Measurements from ENCODE around the gene KCNH4. TPM values are rescaled to one million over a fixed set of nuclear protein-coding genes. Genes with fewer than 3 reads are reported as not detected.
"Not testable (repeated sequence)": the region's sequence is repeated elsewhere in the genome, so short reads cannot be mapped to it uniquely, and the experiment has no call there.

Gene KCNH4
- total and polyA plus RNA-seq, 2 experiments from 2014 or later: not detected

DNA sequence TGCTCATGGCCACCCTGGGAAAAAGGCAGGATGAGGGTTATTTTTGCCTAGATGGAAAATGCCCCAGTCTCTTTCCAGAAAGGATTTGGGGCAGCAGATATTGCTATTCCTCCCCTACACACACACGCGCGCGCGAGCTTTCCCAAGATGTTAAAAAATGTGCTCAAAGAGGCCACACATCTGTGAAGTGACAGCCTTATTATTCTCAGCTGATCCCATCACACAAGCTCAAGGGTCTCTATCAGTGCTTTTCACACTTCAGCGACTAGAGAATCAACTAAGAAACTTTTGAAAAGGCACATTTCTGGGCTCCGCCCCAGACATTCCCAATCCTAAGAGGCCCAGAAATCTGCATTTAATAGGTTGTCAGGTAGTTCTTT, 20.4 kb downstream of the KCNH4 start:
- Histone ChIP-seq H3K27ac (no peak overlapping the region), H3K27me3 (no peaks in the 10 kb centered on the region), H3K36me3 (no peaks in the 10 kb centered on the region), H3K9me3 (ENCODE audit: low read depth) (no peaks in the 10 kb centered on the region), H3K4me3 (no peak overlapping the region), H3K4me1 (ENCODE audit: low read depth) (peaks cover 4% of the 10 kb centered on the region)
- TF ChIP-seq, protein P1, sequence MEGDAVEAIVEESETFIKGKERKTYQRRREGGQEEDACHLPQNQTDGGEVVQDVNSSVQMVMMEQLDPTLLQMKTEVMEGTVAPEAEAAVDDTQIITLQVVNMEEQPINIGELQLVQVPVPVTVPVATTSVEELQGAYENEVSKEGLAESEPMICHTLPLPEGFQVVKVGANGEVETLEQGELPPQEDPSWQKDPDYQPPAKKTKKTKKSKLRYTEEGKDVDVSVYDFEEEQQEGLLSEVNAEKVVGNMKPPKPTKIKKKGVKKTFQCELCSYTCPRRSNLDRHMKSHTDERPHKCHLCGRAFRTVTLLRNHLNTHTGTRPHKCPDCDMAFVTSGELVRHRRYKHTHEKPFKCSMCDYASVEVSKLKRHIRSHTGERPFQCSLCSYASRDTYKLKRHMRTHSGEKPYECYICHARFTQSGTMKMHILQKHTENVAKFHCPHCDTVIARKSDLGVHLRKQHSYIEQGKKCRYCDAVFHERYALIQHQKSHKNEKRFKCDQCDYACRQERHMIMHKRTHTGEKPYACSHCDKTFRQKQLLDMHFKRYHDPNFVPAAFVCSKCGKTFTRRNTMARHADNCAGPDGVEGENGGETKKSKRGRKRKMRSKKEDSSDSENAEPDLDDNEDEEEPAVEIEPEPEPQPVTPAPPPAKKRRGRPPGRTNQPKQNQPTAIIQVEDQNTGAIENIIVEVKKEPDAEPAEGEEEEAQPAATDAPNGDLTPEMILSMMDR (IDR thresholded peaks at IDR 0.05; ENCODE audit: low read depth, low read length): no peak
- DNase-seq (ENCODE audit: low read depth in 1 of 2, low spot score in 1 of 2): no peak

DNA sequence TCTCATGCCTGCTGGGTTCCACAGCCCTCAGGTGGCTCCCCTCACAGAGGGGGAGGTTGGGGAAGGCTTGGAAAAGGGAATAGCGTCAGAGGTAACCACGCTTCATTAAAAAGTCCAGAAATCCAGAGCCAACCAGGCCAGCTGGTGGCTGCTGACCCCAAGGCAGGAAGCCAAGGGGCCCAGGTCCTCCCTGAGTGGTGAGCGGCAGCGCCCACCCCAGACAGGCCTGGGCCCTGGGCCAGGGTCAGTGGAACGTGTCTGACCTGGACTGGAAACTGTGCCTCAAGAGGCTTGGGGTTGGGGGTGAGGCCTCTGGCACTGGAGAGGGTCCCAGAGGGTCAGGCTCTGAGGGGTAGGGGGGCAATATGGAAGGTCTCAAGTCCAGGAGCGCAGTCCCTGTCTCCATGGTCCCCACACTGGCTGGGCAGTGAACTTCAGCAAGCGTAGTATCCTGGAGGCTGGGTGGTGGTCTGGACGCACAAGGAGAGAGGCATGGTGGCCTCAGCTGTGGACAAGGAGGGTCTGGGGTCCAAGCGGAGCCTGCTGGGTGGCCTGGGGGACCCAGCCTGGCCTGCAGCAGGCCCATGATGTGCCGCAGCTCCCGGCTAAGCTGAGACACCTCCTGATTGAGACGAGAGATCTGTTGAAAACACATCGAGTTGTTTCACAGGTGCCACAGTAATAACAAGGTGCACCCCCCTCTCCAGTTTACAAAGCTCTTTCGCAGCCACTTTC, 21.0 kb downstream of the KCNH4 start:
- Histone ChIP-seq H3K36me3 (no peaks in the 10 kb centered on the region), H3K9me3 (ENCODE audit: low read depth) (no peaks in the 10 kb centered on the region), H3K4me3 (no peak overlapping the region), H3K4me1 (ENCODE audit: low read depth) (peaks cover 4% of the 10 kb centered on the region), H3K27me3 (no peaks in the 10 kb centered on the region), H3K27ac (no peak overlapping the region)
- TF ChIP-seq, protein P1 (IDR thresholded peaks at IDR 0.05; ENCODE audit: low read depth, low read length): no peak
- no peak for DNase-seq (ENCODE audit: low read depth in 1 of 2, low spot score in 1 of 2)

DNA sequence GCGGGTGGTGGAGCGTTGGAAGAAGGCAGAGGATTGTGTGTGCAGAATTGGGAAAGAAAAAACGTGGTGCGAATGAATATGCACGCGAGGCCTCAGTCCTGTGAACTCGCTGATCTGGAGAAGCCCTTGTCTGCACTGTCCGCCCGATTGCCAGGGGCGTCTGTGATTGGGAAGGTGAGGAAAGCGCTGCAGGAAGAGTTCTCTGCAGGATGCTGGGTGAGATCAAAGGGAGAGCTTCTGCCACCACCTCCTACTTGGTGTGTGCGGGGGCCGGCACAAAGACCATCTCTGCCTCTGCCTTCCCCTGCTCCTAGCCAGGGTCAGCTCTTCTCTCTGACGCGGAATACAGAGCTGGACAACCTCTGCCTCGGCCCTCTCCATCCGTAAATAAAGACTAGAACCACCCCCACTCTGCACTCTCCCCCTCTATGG, 25.3 kb downstream of the KCNH4 start:
- H3K36me3 ChIP-seq: no peaks in the 10 kb centered on the region
- TF ChIP-seq, protein P1 (IDR thresholded peaks at IDR 0.05; ENCODE audit: low read depth, low read length): no peak
- DNase-seq (ENCODE audit: low read depth in 1 of 2, low spot score in 1 of 2): no peak
- H3K4me3 ChIP-seq: peak overlapping the region; percentile 28
- no peaks in the 10 kb centered on the region for H3K9me3 ChIP-seq (ENCODE audit: low read depth)
- no peaks in the 10 kb centered on the region for H3K27me3 ChIP-seq
- no peak overlapping the region for H3K27ac ChIP-seq
- H3K4me1 ChIP-seq (ENCODE audit: low read depth): peaks cover 9% of the 10 kb centered on the region

DNA sequence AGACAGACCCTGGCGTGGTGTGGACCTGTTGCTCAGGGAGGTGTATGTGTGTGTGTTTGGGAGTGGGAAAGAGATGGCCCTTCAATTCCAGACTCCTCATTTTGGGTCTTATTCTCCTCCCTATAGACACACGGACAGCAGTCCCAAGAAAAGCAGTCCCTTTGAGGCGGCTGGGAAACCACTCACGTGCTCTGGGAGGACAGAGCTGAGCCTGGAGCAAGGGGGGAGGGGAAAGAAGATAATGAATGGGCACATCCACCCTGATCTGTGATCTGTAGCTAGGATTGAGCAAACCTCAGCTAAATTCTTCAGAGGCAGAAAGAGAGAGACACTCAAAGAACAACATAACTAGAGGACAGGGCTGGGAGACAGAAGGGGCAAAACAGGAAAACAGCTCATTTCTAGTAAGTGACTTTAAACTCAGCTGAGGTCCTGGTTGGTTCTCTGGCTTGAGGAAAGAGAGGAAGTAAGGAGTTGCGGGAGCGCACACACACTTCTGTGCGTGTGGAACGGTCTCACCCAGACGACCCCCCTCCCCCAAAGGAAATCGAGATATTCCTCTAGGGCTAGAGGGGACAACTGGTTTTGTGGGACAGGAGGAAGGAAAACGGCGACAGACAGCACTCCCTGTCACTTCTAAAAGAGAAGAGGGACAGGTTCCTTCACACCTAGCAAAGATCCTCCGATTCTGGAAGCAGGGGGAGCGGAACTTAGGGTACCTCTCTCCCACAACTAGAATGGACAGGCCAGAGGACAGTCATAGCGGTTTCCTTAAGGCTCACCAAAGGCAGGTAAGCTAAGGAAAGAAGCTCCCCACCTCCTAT, 26.8 kb downstream of the KCNH4 start:
- TF ChIP-seq, protein P1 (IDR thresholded peaks at IDR 0.05; ENCODE audit: low read depth, low read length): no peak
- Histone ChIP-seq H3K4me3 (peak overlapping the region; percentile 92), H3K27ac (peak overlapping the region; percentile 66), H3K36me3 (no peaks in the 10 kb centered on the region), H3K27me3 (no peaks in the 10 kb centered on the region), H3K4me1 (ENCODE audit: low read depth) (peaks cover 9% of the 10 kb centered on the region), H3K9me3 (ENCODE audit: low read depth) (no peaks in the 10 kb centered on the region)
- peak in 1 of 2 donors; percentile 41 for DNase-seq (ENCODE audit: low read depth in 1 of 2, low spot score in 1 of 2)

DNA sequence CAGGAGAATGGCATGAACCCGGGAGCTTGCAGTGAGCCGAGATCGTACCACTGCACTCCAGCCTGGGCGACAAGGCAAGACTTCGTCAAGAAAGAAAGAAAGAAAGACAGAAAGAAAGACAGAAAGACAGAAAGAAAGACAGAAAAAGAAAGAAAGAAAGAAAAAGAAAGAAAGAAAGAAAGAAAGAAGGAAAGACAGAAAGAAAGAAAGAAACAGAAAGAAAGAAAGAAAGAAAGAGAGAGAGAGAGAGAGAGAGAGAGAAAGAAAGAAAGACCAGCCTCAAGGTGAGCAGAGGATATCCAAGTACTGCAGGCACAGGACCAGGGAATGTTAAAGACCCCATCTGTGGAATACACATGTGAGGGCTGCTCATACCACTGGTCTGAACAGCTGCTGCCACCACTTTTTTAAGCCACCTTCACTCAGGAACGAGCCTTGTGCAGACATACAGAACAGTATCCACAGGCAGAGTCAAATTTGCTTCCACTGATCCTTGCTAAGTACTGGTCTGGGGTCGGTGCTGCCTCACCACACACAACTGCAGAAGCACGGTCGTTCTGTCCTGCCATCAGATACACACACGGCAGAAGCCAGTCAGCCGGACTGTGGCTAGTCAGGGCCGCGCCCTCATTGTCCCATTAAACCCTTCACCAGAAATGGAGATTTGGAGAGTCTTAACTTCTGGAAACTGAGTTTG, 33.9 kb downstream of the KCNH4 start:
- H3K9me3 ChIP-seq (ENCODE audit: low read depth): no peaks in the 10 kb centered on the region
- peaks cover 13% of the 10 kb centered on the region for H3K4me1 ChIP-seq (ENCODE audit: low read depth)
- no peak overlapping the region for H3K27ac ChIP-seq
- H3K4me3 ChIP-seq: no peak overlapping the region
- DNase-seq (ENCODE audit: low read depth in 1 of 2, low spot score in 1 of 2): no peak
- no peaks in the 10 kb centered on the region for H3K27me3 ChIP-seq
- H3K36me3 ChIP-seq: no peaks in the 10 kb centered on the region
- TF ChIP-seq, protein P1 (IDR thresholded peaks at IDR 0.05; ENCODE audit: low read depth, low read length): no peak

DNA sequence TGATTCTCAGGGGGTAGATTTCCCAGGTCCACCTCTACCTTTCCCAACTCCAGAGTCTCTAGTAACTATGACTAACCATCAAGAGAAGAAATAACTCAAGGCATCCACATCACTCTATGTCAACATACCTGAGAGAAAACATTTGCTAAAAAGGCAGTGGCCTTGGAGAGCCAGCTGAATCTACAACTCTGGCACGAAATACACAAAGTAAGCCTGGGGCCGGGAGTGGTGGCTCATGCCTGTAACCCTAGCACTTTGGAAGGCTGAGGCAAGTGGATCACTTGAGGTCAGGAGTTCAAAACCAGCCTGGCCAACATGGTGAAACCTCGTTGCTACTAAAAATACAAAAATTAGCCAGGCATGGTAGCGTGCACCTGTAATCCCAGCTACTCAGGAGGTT, 37.8 kb downstream of the KCNH4 start:
- Histone ChIP-seq H3K27ac (peak overlapping the region; percentile 85), H3K4me1 (ENCODE audit: low read depth) (peaks cover 24% of the 10 kb centered on the region)
- H3K27me3 ChIP-seq; H3K36me3 ChIP-seq; H3K4me3 ChIP-seq; DNase-seq (ENCODE audit: low read depth in 1 of 2, low spot score in 1 of 2); H3K9me3 ChIP-seq (ENCODE audit: low read depth): not testable (repeated sequence)
